NCI-H1694 (cell line): ENCODE measurements around the gene ATF6.

Experiments used
- DNase-seq: peaks from one replicate; lab custom pipeline; 2025; lab: John Stamatoyannopoulos, UW

Gene ATF6

DNA sequence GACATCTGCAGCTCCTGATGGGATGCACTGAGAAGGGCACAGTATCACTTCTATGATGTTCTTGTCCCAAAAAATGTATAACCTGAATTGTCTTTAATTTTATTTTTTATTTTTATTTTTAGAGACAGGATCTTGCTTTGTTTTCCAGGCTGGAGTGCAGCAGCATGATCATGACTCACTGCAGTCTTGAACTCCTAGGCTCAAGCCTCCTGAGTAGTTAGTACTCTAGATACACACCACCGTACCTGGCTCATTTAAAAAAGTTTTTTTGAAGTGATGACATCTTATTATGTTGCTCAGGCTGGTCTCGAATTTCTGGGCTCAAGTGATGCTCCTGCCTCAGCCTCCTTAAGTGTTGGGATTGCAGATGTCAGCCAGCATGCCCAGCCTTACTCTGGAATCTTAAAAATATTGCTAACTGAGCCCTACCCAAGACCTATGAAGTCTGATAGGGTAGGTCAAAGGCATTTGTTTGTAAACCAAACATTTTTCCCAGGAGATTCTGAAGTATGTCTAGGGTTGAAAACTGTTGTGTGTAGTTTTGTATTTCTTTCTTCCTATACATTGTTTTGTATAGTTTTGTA lies 68.9 kb downstream of the ATF6 start:
- no peak for DNase-seq

DNA sequence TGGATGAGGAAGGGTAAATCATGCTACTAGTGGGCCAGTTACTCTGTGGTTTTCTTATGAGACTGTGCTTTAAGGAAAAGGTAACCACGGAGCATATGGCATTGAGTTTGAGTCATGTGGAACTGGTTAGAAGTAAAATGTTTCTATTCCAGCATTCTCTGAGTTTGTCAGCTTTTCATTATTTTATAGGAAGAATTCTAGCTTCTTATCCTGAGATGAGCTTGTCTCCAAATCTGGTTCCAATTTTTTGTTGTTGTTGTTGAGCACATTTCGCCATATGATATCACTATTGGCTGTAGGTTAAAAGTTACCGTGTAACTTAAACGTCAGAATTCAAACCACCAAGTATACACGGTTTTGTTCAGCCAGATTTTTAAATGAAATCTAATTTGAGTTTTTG lies 69.9 kb downstream of the ATF6 start:
- DNase-seq, result no peak

DNA sequence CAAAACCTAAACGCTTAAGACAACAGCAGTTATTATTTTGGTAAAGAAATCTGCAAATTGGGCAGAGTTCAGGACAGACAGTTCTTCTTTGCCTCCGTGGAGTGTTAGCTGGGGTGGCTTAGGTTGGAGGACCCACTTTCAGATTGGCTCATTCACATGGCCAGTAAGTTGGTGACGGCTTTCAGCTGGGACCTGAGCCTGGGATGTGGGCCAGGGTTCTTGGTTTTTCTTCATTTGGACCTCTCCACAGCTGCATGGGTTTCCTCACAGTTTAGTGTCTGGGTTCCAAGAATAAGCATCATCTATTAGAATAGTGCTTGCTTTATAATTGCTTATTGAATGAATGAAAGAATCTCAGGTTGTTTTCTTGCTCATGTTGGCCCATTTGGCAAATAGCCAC lies 72.2 kb downstream of the ATF6 start:
- no peak for DNase-seq

DNA sequence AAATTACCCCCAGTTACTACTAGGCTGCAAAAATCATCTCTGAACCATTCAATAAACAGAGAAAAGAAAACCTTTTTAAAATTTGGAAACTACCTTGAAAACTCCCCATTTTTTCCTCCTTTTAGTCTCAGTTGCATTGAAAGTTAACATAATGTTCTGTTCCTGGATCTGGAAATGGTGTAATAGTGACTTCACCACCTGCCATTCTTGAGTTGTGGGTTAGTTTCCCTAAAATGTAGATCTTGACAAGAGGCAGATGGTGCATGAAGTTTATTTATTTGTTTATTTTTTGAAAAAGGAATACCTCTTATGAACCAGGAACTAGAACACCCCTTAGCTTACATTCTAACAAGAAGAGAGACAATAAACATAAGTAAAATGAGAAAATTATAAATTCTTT lies 72.8 kb downstream of the ATF6 start:
- DNase-seq, result no peak

DNA sequence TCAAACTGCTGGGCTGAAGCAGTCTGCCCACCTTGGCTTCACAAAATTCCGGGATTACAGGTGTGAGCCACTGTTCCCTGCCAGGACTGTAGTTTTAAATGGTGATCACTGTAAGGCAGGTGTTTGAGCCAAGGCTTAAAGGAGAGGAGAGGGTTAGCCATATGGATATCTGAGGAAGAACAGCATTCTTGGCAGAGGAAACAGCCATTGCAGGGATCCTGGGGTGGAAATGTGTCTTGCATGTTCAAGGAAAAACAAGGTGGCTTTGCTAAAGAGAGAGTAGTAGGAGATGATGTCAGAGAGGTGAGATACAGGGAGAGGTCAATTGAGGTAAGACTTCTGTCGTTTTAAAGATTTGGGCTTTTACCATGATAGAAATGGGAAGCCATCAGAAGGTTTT lies 73.5 kb downstream of the ATF6 start:
- no peak for DNase-seq

DNA sequence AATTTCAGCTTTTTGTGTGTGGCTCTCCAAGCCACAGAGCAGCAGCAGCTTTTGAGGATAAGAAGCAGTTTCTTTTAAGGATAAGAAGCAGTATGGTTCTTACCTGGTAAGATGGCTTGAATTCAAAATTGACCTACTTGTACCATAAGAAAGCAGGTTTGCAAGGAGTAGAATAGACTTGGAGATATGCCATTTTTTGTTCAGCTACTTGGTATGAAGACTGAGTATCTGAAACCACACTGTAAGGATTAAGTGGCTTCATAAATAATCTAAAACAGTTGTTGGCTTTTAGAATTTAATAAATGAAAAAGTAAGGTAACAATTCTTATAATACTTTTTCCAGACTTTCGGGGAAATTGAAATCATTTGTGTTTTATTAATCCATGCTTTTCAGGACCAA lies 74.2 kb downstream of the ATF6 start:
- no peak for DNase-seq

DNA sequence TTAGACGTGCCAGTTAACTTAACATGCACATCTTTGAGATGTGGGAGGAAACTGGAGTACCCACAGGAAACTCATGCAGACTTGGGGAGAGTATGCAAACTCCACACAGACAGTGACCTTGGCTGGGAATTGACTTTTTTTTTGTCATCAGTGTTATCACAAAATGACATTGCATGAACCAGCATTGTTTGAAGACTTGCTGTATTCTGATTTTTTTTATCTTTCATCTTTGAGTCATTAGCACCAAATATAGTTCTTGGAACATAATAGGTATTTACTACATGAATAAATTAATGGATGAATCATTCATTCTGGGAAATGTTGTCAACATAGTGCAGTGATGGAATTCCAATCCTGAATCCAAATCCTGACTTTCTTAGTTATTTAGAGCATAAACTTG lies 77.0 kb downstream of the ATF6 start:
- DNase-seq, result no peak

DNA sequence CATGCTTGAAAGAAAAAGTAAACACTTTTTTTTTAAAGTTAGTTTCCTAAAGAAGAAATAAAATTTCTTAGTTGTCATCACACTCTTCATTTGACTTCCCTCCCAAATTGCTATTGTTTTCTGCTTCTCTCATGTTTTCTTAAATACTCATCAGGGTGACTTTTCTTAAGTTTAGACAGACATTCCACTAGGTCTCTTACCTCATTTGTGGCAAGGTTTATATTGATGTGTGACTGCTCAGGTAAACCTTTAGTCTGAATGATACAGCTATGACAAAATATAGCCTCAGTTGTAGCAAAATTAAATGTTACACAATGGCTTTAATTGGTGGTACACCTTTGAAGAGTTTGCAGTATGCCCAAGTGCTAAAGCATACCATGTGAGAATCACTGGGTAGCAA lies 78.6 kb downstream of the ATF6 start:
- DNase-seq, result no peak

DNA sequence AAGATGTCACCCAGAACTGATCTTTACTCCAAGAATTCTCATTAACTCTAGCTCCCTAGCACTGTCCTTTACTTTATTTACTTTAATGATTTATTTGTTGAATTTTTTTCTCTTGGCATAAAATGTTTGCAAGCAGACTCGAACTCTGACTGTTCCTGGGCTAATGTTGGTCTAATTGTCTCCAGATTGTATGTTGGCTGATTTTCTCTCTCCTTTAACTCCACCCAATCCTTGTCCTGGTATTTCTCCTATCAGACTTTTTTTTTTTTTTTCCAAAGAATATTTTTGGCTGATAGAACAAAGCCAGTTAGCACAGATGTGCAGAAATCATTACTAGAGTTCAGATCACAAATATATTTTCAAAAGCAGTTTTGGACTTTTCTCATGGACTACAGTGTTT lies 82.6 kb downstream of the ATF6 start:
- no peak for DNase-seq

DNA sequence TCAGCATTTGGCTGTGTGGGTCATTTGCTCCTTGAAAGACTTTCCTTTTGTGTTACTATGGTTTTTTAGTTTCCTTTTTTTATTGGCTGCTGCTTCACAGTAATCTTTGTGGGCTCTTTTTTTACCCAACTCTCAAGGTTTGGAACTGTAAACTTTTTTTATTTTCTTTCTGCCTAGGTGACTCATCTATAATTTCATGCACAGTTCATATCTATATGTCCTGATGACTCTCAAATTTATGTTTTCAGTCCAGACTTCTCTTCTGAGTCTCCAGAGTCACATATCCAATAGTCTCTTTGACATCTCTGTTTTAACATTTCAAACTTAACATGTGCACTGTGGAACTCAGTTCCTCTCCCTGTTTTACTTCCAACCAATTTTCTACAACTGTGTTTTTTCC lies 83.4 kb downstream of the ATF6 start:
- no peak for DNase-seq

DNA sequence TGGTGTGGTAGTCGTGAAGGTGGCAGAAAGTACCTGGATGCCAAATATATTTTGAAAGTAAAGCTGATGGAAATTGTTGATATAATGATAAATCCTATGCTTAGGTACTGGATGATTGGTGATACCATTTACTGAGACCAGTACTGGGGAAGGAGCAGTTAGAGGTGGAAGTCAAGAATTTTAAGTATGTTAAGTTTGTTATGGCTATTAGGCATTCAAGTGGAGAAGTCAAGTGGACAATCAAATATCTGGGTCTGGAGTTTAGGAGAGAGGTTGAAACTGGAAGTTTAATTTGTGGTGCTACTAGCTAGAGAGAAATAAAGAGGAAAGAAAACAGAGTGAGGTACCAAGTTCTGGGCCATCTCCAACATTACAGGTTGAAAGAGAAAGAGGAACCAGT lies 89.1 kb downstream of the ATF6 start:
- no peak for DNase-seq

DNA sequence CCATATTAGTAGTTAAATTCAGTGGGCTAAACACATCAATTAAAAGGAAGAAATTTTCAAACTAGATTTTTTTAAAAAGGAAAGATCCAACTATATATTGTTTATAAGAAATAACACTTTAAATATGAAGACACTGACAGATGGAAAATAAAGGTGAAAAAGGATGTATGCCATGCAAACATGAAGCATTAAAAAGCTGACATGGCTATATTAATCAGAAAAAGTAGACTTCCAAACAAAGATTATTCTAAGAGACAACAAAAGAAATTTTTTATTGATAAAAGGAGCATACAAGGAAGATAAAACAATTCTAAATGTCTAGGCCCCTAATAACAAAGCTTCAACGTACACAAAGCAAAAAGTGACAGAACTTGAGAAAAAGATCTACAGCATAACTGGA lies 92.2 kb downstream of the ATF6 start:
- no peak for DNase-seq

DNA sequence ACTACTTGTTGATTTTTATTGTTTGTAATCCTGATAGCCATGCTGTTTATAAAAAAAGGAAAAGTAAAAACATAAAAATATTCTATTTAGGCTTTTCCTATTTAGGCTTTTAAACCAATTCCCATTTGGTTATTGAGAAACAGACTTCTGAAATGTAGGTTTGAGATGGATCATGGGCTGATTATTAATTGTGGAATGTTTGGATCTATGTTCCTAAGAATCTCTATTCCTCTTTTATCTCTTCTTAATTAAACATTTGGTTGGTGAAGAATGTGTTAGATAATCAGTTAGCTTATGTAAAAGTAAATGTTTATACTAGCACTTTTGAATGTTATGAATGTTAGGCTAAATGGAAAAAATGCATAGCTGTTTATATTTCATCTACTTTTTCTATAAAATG lies 97.4 kb downstream of the ATF6 start:
- no peak for DNase-seq

DNA sequence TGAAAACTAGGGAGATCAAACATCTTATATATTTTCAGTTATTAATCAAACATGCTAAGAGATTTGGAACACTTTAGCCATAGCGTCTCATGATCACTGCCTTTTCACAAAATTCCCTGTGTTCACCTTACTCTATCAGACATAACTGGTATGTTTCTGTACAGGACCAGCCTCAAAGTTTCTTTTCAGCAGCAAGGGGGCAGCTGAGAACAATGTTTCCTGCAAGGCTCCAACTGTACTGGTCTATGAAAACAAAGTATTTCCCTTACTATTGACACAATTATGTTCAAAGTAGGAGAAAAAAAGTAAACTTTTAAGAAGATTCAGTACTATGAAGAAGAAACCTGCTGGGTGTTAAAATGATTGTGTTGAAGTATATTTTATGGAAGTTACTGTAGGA lies 98.5 kb downstream of the ATF6 start:
- no peak for DNase-seq

DNA sequence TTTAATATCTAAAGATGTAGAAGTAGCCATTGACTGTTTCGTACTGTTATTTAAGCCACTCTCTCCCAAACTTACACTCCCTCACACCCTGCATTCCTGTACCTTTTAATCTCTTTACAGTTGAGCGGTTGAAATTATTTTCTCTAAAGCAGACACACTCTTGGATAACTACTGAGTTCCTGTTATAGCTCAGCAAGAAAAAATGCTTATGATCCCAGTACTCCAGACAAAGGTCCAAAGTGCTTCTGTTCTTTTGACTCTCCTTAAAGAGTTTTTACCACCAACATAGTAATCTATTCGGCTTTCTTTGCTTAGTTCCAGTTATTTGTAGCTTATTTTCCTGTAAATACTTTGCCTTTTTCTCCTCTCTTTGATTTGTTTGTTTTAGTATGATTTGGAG lies 100.1 kb downstream of the ATF6 start:
- no peak for DNase-seq

DNA sequence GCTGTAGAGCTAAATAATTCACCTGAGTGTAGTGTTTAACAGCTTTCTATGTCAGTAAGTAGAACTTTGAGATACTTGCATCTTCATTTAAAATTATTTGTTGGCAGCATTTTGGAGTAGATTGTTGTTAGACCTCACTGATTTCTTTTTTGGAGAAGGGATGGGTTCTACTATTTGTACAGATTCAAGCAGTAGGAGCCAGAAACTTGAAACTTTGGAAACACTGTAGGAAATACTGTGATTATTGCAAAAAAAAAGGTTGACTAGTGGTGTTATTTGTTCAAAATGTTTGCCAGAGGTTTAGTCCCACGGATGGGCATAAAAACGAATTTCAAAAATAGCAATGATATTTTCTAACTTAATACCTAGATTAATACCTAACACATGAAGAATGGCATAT lies 102.7 kb downstream of the ATF6 start:
- no peak for DNase-seq

DNA sequence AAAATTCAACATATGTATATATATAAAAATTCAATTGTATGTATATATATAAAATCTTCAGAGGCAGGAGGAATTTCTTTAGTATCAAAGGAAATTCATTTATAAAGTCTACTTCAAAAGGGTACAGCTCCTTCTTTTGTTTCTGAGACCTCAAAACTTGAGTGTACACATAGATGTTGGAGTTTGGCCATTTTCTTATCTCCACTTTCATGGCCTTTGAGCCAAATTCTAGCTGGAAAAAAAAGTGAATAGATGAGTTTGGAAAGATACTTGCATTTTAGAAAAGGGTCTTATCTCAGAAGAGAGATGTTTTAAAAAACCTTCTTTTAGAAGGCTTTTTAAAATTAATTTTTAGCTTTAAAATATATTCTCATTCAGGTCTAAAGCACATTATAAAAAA lies 103.2 kb downstream of the ATF6 start:
- DNase-seq, result no peak

DNA sequence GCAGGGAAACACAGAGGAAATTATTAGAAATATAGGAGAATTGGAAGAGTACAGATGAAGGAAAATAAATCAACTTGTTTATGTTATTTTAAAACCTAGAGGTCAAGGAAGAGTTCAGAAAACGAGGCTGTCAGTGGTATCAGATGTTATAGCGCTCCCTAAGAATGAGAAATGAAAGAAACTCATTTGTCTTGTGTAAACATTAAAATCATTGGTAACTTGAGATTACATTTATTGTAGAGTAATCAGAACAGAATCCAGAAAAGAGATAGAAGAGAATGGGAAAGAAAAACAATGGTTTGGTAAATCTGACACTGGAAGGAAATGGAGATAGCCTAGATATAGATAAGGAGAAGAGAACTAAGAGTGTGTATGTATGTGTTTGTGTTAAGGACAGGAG lies 106.4 kb downstream of the ATF6 start:
- no peak for DNase-seq

DNA sequence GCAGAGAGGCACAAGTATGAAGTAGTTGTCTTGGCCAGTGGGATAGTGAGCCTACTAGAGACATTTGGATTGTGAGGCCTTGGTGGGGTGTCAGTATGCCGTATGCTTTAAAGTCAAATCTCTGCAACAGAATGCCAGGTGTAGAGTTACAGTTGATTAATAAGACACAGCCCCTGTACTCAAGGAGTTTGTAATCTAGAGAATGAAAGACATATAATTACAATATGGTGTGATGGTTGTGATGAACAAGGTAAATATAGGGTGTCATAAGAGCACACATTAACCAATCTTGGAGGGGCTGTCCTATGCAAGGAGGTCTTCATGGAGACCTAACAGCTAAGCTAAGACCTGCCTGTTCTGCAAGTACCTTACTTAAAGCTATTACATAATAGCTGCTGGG lies 113.1 kb downstream of the ATF6 start:
- no peak for DNase-seq

DNA sequence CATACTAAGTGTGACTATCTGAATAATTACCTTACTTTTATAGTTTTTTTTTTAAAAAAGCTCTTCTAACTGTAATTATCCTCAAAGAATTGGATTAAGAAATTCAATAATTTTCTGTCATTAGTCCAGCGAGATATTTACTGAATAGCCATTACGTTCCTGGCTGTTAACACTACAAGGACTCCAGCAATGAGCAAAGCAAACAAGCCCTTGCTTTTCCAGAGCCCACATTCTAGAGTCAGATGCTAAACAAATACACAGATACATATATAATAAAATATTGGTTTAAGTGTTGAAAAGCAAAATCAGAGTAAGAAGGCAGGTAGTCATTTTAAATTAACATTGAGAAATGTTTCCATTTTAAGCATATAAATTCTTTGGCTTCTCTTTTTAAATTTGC lies 118.4 kb downstream of the ATF6 start:
- no peak for DNase-seq

DNA sequence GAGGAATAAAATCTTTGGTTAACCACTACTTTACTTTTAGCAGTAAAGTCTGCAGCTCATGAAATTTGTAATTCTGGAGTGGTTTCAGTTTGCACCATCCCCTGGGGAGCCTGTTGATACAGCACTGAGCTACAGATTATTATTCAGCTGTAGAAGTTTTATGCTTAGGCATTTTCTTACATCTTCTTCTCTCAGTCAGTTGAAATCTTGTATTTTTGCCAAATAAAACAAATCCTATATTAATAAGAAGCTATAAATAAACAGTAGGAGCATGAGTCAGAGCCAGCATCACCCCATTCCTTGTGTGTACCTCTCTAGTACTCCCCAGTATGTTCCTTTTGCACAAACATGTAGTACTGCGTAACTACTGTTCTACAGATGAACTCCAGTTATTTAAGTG lies 118.9 kb downstream of the ATF6 start:
- no peak for DNase-seq

DNA sequence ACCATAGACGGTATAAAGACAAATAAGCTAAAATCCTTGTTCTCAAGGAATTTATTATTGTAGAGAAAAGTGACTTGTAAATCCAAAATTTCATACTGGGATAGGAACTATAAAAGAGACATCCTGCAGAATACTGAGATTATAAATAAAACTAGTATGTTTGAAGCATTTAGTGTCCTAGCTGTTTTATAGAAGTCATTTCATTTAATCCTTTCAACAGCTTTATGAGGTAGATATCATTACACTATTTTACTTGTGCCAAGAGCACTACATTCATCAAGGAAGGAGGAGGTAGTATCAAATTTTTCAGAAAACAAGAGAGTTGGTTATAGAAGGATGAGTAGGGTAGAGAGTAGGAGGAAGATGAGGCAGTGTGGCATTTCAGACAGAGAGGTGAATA lies 119.6 kb downstream of the ATF6 start:
- no peak for DNase-seq

DNA sequence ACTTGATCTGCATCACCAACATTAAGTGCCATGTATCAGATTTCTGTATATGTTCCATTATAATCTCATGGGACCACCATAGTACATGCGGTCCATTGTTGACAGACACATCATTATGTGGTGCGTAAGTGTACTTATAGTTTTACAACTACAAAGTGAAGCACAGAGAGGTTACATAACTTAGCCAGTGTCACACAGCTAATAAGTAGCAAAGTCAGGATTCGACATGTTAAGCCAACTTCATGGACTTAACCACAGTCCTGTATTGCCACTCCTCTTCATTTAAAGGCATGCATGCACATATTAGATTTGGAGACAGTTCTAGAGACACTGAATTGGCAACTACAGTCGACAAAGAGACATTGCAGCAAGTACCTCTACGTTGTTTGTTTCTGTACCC lies 120.5 kb downstream of the ATF6 start:
- DNase-seq, result no peak

DNA sequence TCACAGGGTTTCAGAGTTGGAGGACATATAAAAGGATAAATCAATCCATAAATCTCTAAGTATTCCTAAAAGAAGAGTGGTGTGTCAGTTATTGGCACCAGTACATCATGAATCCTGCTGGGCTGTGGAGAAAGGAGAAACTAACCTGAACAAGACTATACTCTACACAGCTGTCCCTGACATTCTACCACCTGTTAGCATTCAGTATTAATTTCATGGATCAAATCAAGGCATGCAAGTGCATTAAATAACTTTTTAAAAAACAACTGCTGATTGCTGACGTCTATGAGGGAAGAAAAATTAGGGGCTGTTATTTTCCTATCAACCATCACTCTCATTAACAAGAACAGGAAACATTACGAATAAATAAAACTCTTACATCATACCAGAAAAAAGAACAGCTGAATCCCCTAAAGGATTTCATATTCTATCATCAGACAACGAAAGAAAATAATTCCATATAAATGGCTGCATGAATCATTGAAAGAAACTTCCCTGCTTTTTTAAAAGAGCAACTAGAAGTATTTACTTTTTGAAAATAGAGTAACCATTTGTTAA lies 121.7 kb downstream of the ATF6 start:
- DNase-seq, result no peak

DNA sequence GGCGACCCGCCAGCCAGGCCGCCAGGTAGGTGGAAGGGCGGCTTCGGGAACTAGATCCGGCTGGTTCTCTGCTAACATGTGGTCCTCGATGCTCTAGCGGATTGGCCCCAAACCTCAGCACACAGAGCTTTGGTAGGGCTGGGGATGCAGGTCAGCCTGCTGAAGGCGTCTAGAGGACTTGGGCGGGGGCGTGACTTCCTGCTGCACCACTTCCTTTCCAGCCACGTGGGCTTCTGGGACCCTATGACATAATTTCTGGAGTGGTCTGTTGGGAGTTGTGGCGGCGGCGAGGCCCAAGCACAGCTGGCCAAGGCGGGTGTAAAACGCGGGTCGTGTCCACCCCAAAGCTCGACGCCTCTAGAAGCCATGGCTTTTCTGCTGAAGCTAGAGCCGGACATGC lies 124.5 kb downstream of the ATF6 start:
- DNase-seq, result no peak
